Amygdala (tissue), 56 donors: ENCODE data around the gene C17orf107.

Source experiments
- DNase-seq, 56 donors: peaks; one replicate each; lab custom pipeline; 2025; lab: John Stamatoyannopoulos, UW

Gene C17orf107

DNA sequence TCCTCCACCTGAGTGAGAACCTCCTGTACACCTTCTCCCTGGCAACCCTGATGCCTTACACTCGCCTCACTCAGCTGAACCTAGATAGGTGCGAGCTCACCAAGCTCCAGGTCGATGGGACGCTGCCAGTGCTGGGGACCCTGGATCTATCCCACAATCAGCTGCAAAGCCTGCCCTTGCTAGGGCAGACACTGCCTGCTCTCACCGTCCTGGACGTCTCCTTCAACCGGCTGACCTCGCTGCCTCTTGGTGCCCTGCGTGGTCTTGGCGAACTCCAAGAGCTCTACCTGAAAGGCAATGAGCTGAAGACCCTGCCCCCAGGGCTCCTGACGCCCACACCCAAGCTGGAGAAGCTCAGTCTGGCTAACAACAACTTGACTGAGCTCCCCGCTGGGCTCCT is 33.4 kb downstream of the C17orf107 start:
- DNase-seq = no peak

- DNase-seq = no peak
Measured at GRCh38 chr17:4933646-4934045, 34.3 kb downstream of the C17orf107 start.

DNA sequence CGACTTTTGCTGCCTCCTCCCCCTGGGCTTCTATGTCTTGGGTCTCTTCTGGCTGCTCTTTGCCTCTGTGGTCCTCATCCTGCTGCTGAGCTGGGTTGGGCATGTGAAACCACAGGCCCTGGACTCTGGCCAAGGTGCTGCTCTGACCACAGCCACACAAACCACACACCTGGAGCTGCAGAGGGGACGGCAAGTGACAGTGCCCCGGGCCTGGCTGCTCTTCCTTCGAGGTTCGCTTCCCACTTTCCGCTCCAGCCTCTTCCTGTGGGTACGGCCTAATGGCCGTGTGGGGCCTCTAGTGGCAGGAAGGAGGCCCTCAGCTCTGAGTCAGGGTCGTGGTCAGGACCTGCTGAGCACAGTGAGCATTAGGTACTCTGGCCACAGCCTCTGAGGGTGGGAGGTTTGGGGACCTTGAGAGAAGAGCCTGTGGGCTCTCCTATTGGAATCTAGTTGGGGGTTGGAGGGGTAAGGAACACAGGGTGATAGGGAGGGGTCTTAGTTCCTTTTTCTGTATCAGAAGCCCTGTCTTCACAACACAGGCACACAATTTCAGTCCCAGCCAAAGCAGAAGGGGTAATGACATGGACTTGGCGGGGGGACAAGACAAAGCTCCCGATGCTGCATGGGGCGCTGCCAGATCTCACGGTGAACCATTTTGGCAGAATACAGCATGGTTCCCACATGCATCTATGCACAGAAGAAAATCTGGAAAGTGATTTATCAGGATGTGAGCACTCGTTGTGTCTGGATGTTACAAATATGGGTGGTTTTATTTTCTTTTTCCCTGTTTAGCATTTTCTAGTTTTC is 35.0 kb downstream of the C17orf107 start:
- DNase-seq = peak in 2 of 56 donors; percentile 8 to 15

- no peak for DNase-seq
Measured at GRCh38 chr17:4935650-4936049, 36.3 kb downstream of the C17orf107 start.

DNA sequence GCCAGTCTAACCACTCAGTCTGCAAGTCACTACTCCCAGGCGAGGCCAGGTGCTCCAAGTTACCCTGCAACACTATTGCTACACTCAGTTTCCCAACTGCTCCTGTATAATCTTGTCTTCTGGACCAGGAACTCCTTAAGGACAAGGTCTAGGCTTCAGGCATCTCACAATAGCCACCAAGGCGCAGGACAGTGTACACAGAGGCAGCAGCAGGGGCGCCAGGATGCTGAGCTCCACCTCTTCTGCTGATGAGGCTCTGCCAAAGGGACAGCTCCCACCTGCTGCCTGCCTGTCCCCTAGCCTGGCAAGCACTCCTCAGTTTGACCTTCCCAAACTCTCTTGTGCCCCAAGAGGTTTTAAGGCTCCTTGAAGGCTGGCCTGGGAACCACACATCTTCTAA is 37.1 kb downstream of the C17orf107 start:
- no peak for DNase-seq

DNA sequence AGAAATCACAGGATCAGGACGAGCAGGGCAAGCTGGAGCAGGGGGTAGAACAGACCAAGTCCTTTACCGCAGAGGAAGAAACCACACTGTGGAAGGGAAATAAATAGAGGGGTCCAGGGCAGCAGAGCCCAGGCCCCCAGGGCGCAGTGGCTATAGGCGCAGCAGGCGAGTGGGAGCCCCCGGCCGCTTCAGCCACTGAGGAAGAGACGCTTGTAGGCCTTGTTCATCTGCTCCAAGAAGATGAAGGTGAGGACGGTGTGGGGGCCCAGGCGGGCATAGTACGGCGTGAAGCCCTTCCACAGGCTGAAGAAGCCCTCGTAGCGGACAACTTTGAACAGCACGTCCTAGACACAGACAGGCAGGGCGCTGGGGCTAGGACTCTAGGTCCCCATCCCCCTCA is 38.2 kb downstream of the C17orf107 start:
- no peak for DNase-seq

GRCh38 chr17:4938069-4938491 is 38.7 kb downstream of the C17orf107 start:
- DNase-seq = no peak

- DNase-seq = no peak
Measured at GRCh38 chr17:4938688-4939545, 39.6 kb downstream of the C17orf107 start.

- no peak for DNase-seq
Measured at GRCh38 chr17:4939546-4939795, 40.1 kb downstream of the C17orf107 start.

DNA sequence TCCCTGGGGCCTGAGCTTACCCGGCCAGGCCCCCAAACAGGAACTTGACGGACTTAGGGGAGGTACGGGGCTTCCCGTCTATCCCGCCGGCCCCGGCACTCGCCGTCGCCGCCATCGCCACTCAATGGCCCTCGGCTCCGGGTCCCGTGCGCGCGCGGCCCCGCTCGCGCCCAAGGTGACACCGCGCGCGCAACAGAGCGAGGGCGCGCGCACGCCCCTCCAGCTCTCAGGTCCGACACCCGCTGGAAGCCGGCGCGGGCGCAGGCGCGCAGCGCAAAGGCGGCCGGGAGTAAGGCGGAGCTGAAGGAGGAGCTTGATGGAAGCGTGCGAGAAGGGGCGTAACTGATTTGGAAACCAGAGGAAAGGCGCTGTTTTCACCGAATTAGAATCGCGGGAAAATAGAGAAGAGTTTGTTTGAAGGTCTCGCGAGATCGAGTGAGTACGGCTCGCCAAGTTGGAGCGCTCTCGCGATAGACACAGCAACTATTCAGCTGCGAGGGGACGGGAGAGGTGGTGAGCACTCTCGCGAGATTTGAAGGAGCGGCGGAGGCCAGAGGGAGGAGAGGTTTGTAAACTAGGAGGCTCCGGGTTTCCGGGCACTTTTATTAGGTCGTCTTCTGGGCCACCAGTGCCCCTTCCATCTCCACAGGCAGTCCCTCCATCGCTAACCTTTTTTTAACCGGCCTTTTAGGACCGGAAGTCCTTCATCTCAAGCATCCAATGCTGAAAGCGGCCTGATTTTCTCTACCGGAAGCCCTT is 40.6 kb downstream of the C17orf107 start, which contains the start of the genes RNF167 and SLC25A11:
Gene RNF167, plus strand, starts transcription at position 473 of the 759 bp plus-strand sequence. CDS start 642 bp downstream, outside the sequence.
Gene SLC25A11, minus strand, starts transcription at position 251 of the 759 bp plus-strand sequence. Its CDS starts 136 bp downstream, at position 115.
- peak; percentile 83 to 99 (median 95) for DNase-seq

- peak in 1 of 56 donors; percentile 48 for DNase-seq
Measured at GRCh38 chr17:4940555-4941318, 41.4 kb downstream of the C17orf107 start.

DNA sequence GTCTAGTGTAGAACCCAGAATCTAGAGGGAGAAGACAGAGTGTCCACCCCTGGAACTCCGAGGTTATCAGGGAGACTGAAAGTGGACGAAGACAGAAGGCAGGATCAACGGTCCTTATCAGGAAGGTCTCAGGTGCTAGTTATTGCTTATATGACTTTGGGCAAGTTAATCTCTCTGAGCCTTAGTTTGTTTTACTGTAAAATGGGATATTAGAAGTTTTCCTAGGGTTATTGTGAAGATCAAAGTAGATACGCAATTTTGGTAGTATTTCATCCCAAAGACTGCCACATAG is 41.9 kb downstream of the C17orf107 start:
- DNase-seq = no peak

GRCh38 chr17:4942760-4943508 is 43.6 kb downstream of the C17orf107 start:
- DNase-seq = no peak

GRCh38 chr17:4944163-4944553 is 44.8 kb downstream of the C17orf107 start:
- no peak for DNase-seq

GRCh38 chr17:4944554-4945175 is 45.3 kb downstream of the C17orf107 start:
- no peak for DNase-seq

GRCh38 chr17:4945176-4945943 is 46.0 kb downstream of the C17orf107 start:
- peak in 18 of 56 donors; percentile 1 to 57 (median 21) for DNase-seq

DNA sequence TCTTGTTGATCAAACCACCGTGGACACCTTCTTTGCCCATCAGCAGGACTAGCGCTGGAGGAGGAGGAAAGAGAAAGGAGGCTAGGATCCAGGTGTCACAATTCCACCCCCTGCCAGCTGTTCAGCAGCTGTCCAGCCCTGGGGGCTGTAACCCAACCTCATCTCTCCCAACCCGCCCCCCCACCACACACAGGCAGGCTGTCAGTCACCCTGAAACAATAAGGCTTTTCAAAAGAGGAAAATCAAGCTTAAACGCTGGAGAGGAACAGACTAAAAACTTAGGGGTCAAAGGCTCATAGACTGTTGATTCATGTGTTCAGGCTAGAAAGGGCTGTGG is 46.6 kb downstream of the C17orf107 start:
- DNase-seq = no peak

DNA sequence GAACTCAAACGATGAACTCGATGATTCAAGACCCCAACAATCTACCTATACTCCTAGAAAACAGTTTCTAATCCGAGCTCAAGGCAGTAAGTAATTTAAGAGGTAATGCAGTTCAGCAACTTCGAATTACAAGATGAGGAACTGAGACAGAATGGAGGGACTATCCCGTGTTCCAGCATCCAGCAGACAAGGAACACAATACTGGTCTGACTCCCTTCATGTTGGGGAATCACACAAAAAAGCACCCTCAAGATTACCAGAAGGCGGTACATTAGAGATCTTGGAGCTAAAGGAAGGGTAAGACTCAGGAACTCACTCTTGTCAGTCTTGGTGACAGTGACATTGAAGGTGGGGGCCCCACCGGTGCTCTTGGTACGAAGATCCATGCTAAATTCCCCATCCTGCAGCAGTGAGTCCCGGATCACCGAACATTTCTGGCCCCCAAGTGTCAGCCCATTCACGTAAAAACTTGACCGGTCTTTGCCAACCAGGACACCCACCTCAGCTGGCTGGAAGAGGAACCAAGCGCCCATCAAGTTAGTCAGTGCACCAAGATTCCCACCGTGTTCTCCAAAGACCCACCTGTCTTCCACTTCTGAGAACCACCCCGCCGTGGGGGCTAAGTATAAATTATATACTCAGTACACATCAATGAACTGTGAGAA is 47.1 kb downstream of the C17orf107 start:
- no peak for DNase-seq
